Activated naive CD8-positive, alpha-beta T cell treated with anti-CD3 and anti-CD28 coated beads, Interleukin-2, amount 10 ng/mL, durations not matched to agents 7 days and 5 days (primary cell): ENCODE measurements around the gene FBXL20. TPM values are rescaled to one million over a fixed set of nuclear protein-coding genes. Genes with fewer than 3 reads are reported as not detected.
"Not testable (repeated sequence)": the region's sequence is repeated elsewhere in the genome, so short reads cannot be mapped to it uniquely, and the experiment has no call there.

ENCODE experiments used
- ATAC-seq: fragments of 150-1000 bp; cut with Tn5 transposase; one replicate; pipeline ENCODE4 v1.10.0; 2021; ENCODE audit warnings: low read depth, moderate library complexity
- POLR2A ChIA-PET: fragments of 350-600 bp; sonication (Branson Sonifier 250); formaldehyde crosslinking; loops from one replicate; lab custom pipeline; 2021; ENCODE audit warnings: antibody characterized with exemption; lab: Charles Lee
- DNase-seq: peaks from one replicate; pipeline ENCODE4 v3.0.0; 2021
- H3K27ac Mint-ChIP-seq: one replicate; pipeline ENCODE4 v1.8.0; 2022; ENCODE audit warnings: mild to moderate bottlenecking, mixed read lengths
- H3K27me3 Mint-ChIP-seq: one replicate; pipeline ENCODE4 v1.8.0; 2022; ENCODE audit warnings: mild to moderate bottlenecking, moderate library complexity, mixed read lengths
- H3K36me3 Mint-ChIP-seq: one replicate; pipeline ENCODE4 v1.8.0; 2021; ENCODE audit warnings: mild to moderate bottlenecking, mixed read lengths
- H3K4me1 Mint-ChIP-seq: one replicate; pipeline ENCODE4 v1.8.0; 2021; ENCODE audit warnings: mixed read lengths
- H3K4me3 Mint-ChIP-seq: one replicate; pipeline ENCODE4 v1.8.0; 2022; ENCODE audit warnings: mild to moderate bottlenecking, moderate library complexity, mixed read lengths
- H3K9me3 Mint-ChIP-seq: one replicate; pipeline ENCODE4 v1.8.0; 2021; ENCODE audit warnings: mixed read lengths
- total RNA-seq, 2 experiments: library from RNA; stranded (reverse); gene quantifications; one replicate each; pipeline ENCODE4 v1.2.3, GENCODE V29; 2021

Gene FBXL20
- total RNA-seq, 2 experiments from 2014 or later = 20.0 to 21.0 TPM

- no peak overlapping the region for H3K27ac Mint-ChIP-seq
- no peak for ATAC-seq
- no peaks in the 10 kb centered on the region for H3K27me3 Mint-ChIP-seq
- H3K9me3 Mint-ChIP-seq = no peaks in the 10 kb centered on the region
- H3K4me1 Mint-ChIP-seq = no peaks in the 10 kb centered on the region
- POLR2A ChIA-PET = no interaction called here
- H3K4me3 Mint-ChIP-seq = no peak overlapping the region
- H3K36me3 Mint-ChIP-seq = peaks cover 9% of the 10 kb centered on the region
- DNase-seq = no peak
Measured at GRCh38 chr17:39339272-39339671, 62.2 kb downstream of the FBXL20 start.

DNA sequence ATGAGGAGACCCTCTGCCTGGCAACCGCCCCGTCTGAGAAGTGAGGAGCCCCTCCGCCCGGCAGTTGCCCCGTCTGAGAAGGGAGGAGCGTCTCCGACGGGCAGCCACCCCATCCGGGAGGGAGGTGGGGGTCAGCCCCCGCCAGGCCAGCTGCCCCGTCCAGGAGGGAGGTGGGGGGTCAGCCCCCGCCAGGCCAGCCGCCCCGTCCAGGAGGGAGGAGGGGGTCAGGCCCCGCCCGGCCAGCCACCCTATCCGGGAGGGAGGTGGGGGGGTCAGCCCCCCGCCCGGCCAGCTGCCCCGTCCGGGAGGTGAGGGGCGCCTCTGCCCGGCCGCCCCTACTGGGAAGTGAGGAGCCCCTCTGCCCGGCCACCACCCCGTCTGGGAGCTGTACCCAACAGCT is 63.8 kb downstream of the FBXL20 start:
- ATAC-seq, H3K27me3 Mint-ChIP-seq, H3K27ac Mint-ChIP-seq, H3K9me3 Mint-ChIP-seq, DNase-seq, H3K36me3 Mint-ChIP-seq, H3K4me1 Mint-ChIP-seq, H3K4me3 Mint-ChIP-seq, POLR2A ChIA-PET: not testable (repeated sequence)

DNA sequence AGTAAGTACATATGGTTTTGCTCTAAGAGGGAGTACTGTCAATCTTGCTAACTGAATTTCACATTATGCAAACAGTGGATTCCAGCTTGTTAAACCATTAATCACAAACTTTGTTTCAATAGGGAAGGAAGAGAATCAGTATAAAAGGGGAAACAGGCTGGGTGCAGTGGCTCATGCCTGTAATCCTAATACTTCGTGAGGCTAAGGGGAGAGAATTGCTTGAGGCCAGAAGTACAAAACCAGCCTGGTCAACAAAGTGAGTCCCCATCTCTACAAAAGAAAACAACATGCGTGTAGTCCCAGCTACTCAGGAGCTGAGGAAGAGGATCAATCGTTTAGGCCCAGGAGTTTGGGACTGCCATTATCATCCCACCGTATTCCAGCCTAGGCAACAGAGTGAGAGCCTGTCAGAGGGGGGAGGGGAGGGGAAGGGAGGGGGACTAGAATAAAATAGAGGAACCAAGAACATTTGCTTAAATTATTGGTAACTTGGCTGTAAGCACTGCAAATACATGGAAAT is 65.7 kb downstream of the FBXL20 start:
- Mint-ChIP-seq H3K27ac (no peak overlapping the region), H3K4me1 (no peaks in the 10 kb centered on the region), H3K36me3 (peaks cover 7% of the 10 kb centered on the region), H3K27me3 (no peaks in the 10 kb centered on the region), H3K9me3 (no peaks in the 10 kb centered on the region), H3K4me3 (no peak overlapping the region)
- POLR2A ChIA-PET = no interaction called here
- no peak for ATAC-seq
- DNase-seq = no peak

DNA sequence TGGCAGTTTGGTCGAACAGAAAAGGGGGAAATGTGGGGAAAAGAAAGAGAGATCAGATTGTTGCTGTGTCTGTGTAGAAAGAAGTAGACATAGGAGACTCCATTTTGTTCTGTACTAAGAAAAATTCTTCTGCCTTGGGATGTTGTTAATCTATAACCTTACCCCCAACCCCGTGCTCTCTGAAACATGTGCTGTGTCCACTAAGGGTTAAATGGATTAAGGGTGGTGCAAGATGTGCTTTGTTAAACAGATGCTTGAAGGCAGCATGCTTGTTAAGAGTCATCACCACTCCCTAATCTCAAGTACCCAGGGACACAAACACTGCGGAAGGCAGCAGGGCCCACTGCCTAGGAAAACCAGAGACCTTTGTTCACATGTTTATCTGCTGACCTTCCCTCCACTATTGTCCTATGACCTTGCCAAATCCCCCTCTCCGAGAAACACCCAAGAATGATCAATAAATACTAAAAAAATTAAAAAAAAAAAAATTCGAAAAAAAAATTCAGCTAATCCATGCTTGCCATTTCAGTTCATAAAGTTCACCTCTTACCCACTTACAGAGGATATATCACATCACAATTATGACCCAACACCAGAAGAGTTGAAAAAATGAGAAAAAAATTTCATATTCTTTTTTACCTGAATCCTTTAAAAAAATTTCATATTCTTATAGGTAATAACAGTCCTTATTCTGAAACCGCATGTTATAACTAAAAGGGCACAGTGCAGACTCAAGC is 67.2 kb downstream of the FBXL20 start:
- H3K4me3 Mint-ChIP-seq, H3K36me3 Mint-ChIP-seq, H3K4me1 Mint-ChIP-seq, POLR2A ChIA-PET, H3K27me3 Mint-ChIP-seq, H3K9me3 Mint-ChIP-seq, H3K27ac Mint-ChIP-seq, ATAC-seq, DNase-seq: not testable (repeated sequence)

GRCh38 chr17:39332092-39332491 is 69.3 kb downstream of the FBXL20 start:
- ATAC-seq (no peak), DNase-seq (no peak)
- Mint-ChIP-seq H3K27ac (no peak overlapping the region), H3K27me3 (no peaks in the 10 kb centered on the region), H3K36me3 (peaks cover 5% of the 10 kb centered on the region), H3K9me3 (no peaks in the 10 kb centered on the region), H3K4me3 (no peak overlapping the region), H3K4me1 (no peaks in the 10 kb centered on the region)
- POLR2A ChIA-PET = no interaction called here

DNA sequence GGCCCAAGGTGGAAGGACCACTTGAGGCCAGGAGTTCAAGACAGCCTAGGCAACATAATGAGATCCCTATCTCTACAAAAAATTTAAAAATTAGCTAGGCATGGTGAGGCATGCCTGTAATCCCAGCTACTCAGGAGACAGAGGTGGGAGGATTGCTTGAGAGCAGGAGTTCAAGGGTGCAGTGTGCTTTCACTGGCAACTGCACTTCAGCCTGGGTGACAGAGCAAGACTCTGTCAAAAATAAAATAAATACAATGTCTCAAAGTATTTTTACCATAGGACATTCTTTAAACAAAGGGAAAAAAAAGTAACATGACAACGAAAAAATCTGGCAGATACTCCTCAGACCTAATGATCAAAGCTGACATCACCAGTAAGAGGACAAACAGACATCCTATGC is 72.6 kb downstream of the FBXL20 start:
- POLR2A ChIA-PET = no interaction called here
- Mint-ChIP-seq H3K9me3 (no peaks in the 10 kb centered on the region), H3K36me3 (no peaks in the 10 kb centered on the region), H3K27ac (no peak overlapping the region), H3K4me3 (no peak overlapping the region), H3K27me3 (no peaks in the 10 kb centered on the region), H3K4me1 (no peaks in the 10 kb centered on the region)
- ATAC-seq (no peak), DNase-seq (no peak)

GRCh38 chr17:39327109-39327508 is 74.3 kb downstream of the FBXL20 start:
- no peak for DNase-seq
- Mint-ChIP-seq H3K9me3 (no peaks in the 10 kb centered on the region), H3K27ac (no peak overlapping the region), H3K36me3 (no peaks in the 10 kb centered on the region), H3K27me3 (no peaks in the 10 kb centered on the region), H3K4me3 (no peak overlapping the region), H3K4me1 (no peaks in the 10 kb centered on the region)
- no peak for ATAC-seq
- POLR2A ChIA-PET = no interaction called here

- DNase-seq = no peak
- Mint-ChIP-seq H3K27ac (no peak overlapping the region), H3K4me1 (no peaks in the 10 kb centered on the region), H3K4me3 (no peak overlapping the region), H3K36me3 (no peaks in the 10 kb centered on the region), H3K27me3 (no peaks in the 10 kb centered on the region), H3K9me3 (no peaks in the 10 kb centered on the region)
- POLR2A ChIA-PET = no interaction called here
- no peak for ATAC-seq
Measured at GRCh38 chr17:39325528-39326240, 75.7 kb downstream of the FBXL20 start.

DNA sequence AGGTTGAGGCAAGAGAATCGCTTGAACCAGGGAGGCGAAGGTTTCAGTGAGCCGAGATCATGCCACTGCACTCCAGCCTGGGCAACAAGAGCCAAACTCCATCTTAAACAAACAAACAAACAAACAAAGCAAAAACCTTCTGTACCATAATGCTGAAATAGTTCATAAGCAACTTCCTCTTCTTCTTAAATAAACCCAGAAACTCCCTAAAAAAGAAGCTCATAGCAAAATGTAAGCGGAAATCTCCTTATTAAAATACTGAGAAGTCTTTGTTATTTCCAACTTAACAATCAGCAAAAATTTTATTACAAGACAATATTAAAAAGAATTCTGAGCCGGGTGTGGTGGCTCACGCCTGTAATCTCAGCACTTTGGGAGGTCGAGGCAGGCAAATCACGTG is 82.8 kb downstream of the FBXL20 start:
- DNase-seq (no peak), ATAC-seq (no peak)
- no peaks in the 10 kb centered on the region for H3K4me1 Mint-ChIP-seq
- H3K4me3 Mint-ChIP-seq = no peak overlapping the region
- H3K36me3 Mint-ChIP-seq = no peaks in the 10 kb centered on the region
- no peaks in the 10 kb centered on the region for H3K9me3 Mint-ChIP-seq
- POLR2A ChIA-PET = no interaction called here
- H3K27ac Mint-ChIP-seq = no peak overlapping the region
- no peaks in the 10 kb centered on the region for H3K27me3 Mint-ChIP-seq

- peaks cover 2% of the 10 kb centered on the region for H3K36me3 Mint-ChIP-seq
- no peak overlapping the region for H3K4me3 Mint-ChIP-seq
- H3K9me3 Mint-ChIP-seq = no peaks in the 10 kb centered on the region
- POLR2A ChIA-PET = no interaction called here
- no peak overlapping the region for H3K27ac Mint-ChIP-seq
- H3K27me3 Mint-ChIP-seq = no peaks in the 10 kb centered on the region
- DNase-seq (no peak), ATAC-seq (no peak)
- no peaks in the 10 kb centered on the region for H3K4me1 Mint-ChIP-seq
Measured at GRCh38 chr17:39306509-39307212, 94.8 kb downstream of the FBXL20 start.

GRCh38 chr17:39305978-39306377 is 95.4 kb downstream of the FBXL20 start:
- ATAC-seq (no peak), DNase-seq (no peak)
- H3K9me3 Mint-ChIP-seq = no peaks in the 10 kb centered on the region
- H3K4me1 Mint-ChIP-seq = no peaks in the 10 kb centered on the region
- H3K27ac Mint-ChIP-seq = no peak overlapping the region
- H3K27me3 Mint-ChIP-seq = no peaks in the 10 kb centered on the region
- peaks cover 2% of the 10 kb centered on the region for H3K36me3 Mint-ChIP-seq
- no peak overlapping the region for H3K4me3 Mint-ChIP-seq
- POLR2A ChIA-PET = no interaction called here

- Mint-ChIP-seq H3K27ac (no peak overlapping the region), H3K4me1 (no peaks in the 10 kb centered on the region), H3K36me3 (peaks cover 2% of the 10 kb centered on the region), H3K9me3 (no peaks in the 10 kb centered on the region), H3K27me3 (no peaks in the 10 kb centered on the region), H3K4me3 (no peak overlapping the region)
- POLR2A ChIA-PET = no interaction called here
- DNase-seq (no peak), ATAC-seq (no peak)
Measured at GRCh38 chr17:39304188-39304587, 97.2 kb downstream of the FBXL20 start.

GRCh38 chr17:39294060-39294459 is 107.4 kb downstream of the FBXL20 start:
- H3K9me3 Mint-ChIP-seq = no peaks in the 10 kb centered on the region
- peak overlapping the region; percentile 21 for H3K27ac Mint-ChIP-seq
- H3K4me3 Mint-ChIP-seq = no peak overlapping the region
- no peaks in the 10 kb centered on the region for H3K27me3 Mint-ChIP-seq
- H3K36me3 Mint-ChIP-seq = peaks cover 1% of the 10 kb centered on the region
- DNase-seq = no peak
- ATAC-seq = no peak
- no peaks in the 10 kb centered on the region for H3K4me1 Mint-ChIP-seq
- POLR2A ChIA-PET = no interaction called here
